Liver (tissue), 3 donors: ENCODE data around the gene VIPR2.

Source experiments
- CTCF ChIP-seq: fragments of 150-350 bp; IDR thresholded peaks from 2 replicates; pipeline ENCODE4 v1.5.1; 2017; ENCODE audit warnings: improper control_type of control experiment, low read depth, low read length; ENCODE audit not compliant: missing input control
- GABPA ChIP-seq, 2 donors: IDR thresholded peaks in 1 of 2; conservative IDR thresholded peaks in 1 of 2; 2 replicates each; pipeline ENCODE4 v1.6.1; 2016; ENCODE audit warnings: antibody characterized with exemption in 2 of 2, mild to moderate bottlenecking in 1 of 2, moderate library complexity in 1 of 2
- HNF4G ChIP-seq: IDR thresholded peaks from 2 replicates; pipeline ENCODE4 v1.6.1; 2016; ENCODE audit warnings: antibody characterized with exemption
- REST ChIP-seq: IDR thresholded peaks from 2 replicates; pipeline ENCODE4 v1.6.1; 2016; ENCODE audit warnings: antibody characterized with exemption, mild to moderate bottlenecking
- TF ChIP-seq, protein P1 (sequence below): IDR thresholded peaks from 2 replicates; pipeline ENCODE4 v1.6.1; 2016; ENCODE audit warnings: antibody characterized with exemption
- donor health status: healthy.
- donor health status: healthy.

GRCh38 chr7:159047536-159047935, 97.1 kb downstream of the VIPR2 start:
- TF ChIP-seq CTCF (no peak), REST (no peak), GABPA (IDR thresholded peaks at IDR 0.05 in 1 of 2, conservative IDR thresholded peaks at IDR 0.05 in 1 of 2) (no peak), HNF4G (no peak)
- TF ChIP-seq, protein P1, sequence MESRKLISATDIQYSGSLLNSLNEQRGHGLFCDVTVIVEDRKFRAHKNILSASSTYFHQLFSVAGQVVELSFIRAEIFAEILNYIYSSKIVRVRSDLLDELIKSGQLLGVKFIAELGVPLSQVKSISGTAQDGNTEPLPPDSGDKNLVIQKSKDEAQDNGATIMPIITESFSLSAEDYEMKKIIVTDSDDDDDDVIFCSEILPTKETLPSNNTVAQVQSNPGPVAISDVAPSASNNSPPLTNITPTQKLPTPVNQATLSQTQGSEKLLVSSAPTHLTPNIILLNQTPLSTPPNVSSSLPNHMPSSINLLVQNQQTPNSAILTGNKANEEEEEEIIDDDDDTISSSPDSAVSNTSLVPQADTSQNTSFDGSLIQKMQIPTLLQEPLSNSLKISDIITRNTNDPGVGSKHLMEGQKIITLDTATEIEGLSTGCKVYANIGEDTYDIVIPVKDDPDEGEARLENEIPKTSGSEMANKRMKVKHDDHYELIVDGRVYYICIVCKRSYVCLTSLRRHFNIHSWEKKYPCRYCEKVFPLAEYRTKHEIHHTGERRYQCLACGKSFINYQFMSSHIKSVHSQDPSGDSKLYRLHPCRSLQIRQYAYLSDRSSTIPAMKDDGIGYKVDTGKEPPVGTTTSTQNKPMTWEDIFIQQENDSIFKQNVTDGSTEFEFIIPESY, result no peak
